Activated T-helper 1 cell treated with anti-CD3 and anti-CD28 coated beads, Interleukin-12 subunit alpha, Interleukin-12 subunit beta, Interleukin-2, Interleukin-4 antibody, amounts not matched to agents 30 ng/mL and 10 ng/mL and 1 ng/mL, durations not matched to agents 14 hours and 24 hours and 36 hours (primary cell): ENCODE results near the gene BPIFA3. TPM values are rescaled to one million over a fixed set of nuclear protein-coding genes. Genes with fewer than 3 reads are reported as not detected.

Experiments used
- DNase-seq: peaks from one replicate; pipeline ENCODE4 v3.0.0; 2021; ENCODE audit warnings: low spot score
- H3K27ac Mint-ChIP-seq: one replicate; pipeline ENCODE4 v1.8.0; 2021; ENCODE audit warnings: mild to moderate bottlenecking, mixed read lengths
- H3K27me3 Mint-ChIP-seq: one replicate; pipeline ENCODE4 v1.8.0; 2022; ENCODE audit warnings: mild to moderate bottlenecking, moderate library complexity, mixed read lengths; ENCODE audit not compliant: insufficient read depth
- H3K36me3 Mint-ChIP-seq: one replicate; pipeline ENCODE4 v1.8.0; 2021; ENCODE audit warnings: low read depth, mixed read lengths
- H3K4me1 Mint-ChIP-seq: one replicate; pipeline ENCODE4 v1.8.0; 2021; ENCODE audit warnings: low read depth, mixed read lengths
- H3K4me3 Mint-ChIP-seq: one replicate; pipeline ENCODE4 v1.8.0; 2021; ENCODE audit warnings: mild to moderate bottlenecking, moderate library complexity, mixed read lengths
- H3K9me3 Mint-ChIP-seq: one replicate; pipeline ENCODE4 v1.8.0; 2021; ENCODE audit warnings: mixed read lengths
- intact Hi-C: fragments of 100-400 bp; cut with micrococcal nuclease; formaldehyde crosslinking; loops from one replicate; pipeline ENCODE4 v1.15.1; 2024
- total RNA-seq: library from RNA; stranded (reverse); gene quantifications from 2 replicates; pipeline ENCODE4 v1.2.3, GENCODE V29; 2022

The BPIFA3 gene
- total RNA-seq, 1 donor from 2014 or later, result not detected

GRCh38 chr20:33232486-33233072 is 15.4 kb downstream of the BPIFA3 start:
- H3K4me1 Mint-ChIP-seq, result peaks cover 34% of the 10 kb centered on the region
- intact Hi-C loops, result no loop called here
- H3K27me3 Mint-ChIP-seq, result no peaks in the 10 kb centered on the region
- no peak overlapping the region for H3K4me3 Mint-ChIP-seq
- no peaks in the 10 kb centered on the region for H3K9me3 Mint-ChIP-seq
- H3K36me3 Mint-ChIP-seq, result no peaks in the 10 kb centered on the region
- DNase-seq, result no peak
- peak overlapping the region; percentile 64 for H3K27ac Mint-ChIP-seq

GRCh38 chr20:33233129-33233774 is 16.1 kb downstream of the BPIFA3 start:
- H3K27me3 Mint-ChIP-seq, result no peaks in the 10 kb centered on the region
- DNase-seq, result no peak
- no peaks in the 10 kb centered on the region for H3K9me3 Mint-ChIP-seq
- H3K27ac Mint-ChIP-seq, result no peak overlapping the region
- no peaks in the 10 kb centered on the region for H3K36me3 Mint-ChIP-seq
- peaks cover 34% of the 10 kb centered on the region for H3K4me1 Mint-ChIP-seq
- intact Hi-C loops, result no loop called here
- H3K4me3 Mint-ChIP-seq, result no peak overlapping the region

- Mint-ChIP-seq H3K27me3 (no peaks in the 10 kb centered on the region), H3K4me3 (no peak overlapping the region), H3K9me3 (no peaks in the 10 kb centered on the region), H3K27ac (no peak overlapping the region), H3K4me1 (peaks cover 34% of the 10 kb centered on the region), H3K36me3 (no peaks in the 10 kb centered on the region)
- intact Hi-C loops, result no loop called here
- no peak for DNase-seq
These were observed 16.9 kb downstream of the BPIFA3 start for GRCh38 chr20:33234050-33234449.

GRCh38 chr20:33235696-33236095 is 18.5 kb downstream of the BPIFA3 start, which contains the start of gene BPIFA1:
TSS of gene BPIFA1 (plus strand) at chr20:33235996. CDS start at chr20:33237712, 1,716 bp downstream.
- peaks cover 22% of the 10 kb centered on the region for H3K4me1 Mint-ChIP-seq
- intact Hi-C loops, result no loop called here
- H3K36me3 Mint-ChIP-seq, result no peaks in the 10 kb centered on the region
- no peaks in the 10 kb centered on the region for H3K27me3 Mint-ChIP-seq
- H3K27ac Mint-ChIP-seq, result no peak within 1 kb of the TSS
- no peak for DNase-seq
- no peak within 1 kb of the TSS for H3K4me3 Mint-ChIP-seq
- H3K9me3 Mint-ChIP-seq, result no peaks in the 10 kb centered on the region

- no peaks in the 10 kb centered on the region for H3K27me3 Mint-ChIP-seq
- H3K4me1 Mint-ChIP-seq, result peaks cover 22% of the 10 kb centered on the region
- H3K36me3 Mint-ChIP-seq, result no peaks in the 10 kb centered on the region
- H3K27ac Mint-ChIP-seq, result no peak overlapping the region
- intact Hi-C loops, result no loop called here
- no peaks in the 10 kb centered on the region for H3K9me3 Mint-ChIP-seq
- DNase-seq, result no peak
- H3K4me3 Mint-ChIP-seq, result no peak overlapping the region
These were observed 19.2 kb downstream of the BPIFA3 start for GRCh38 chr20:33236351-33236750.

- H3K27ac Mint-ChIP-seq, result no peak overlapping the region
- no peaks in the 10 kb centered on the region for H3K36me3 Mint-ChIP-seq
- DNase-seq, result no peak
- intact Hi-C loops, result no loop called here
- H3K4me3 Mint-ChIP-seq, result no peak overlapping the region
- no peaks in the 10 kb centered on the region for H3K9me3 Mint-ChIP-seq
- peaks cover 5% of the 10 kb centered on the region for H3K4me1 Mint-ChIP-seq
- no peaks in the 10 kb centered on the region for H3K27me3 Mint-ChIP-seq
These were observed 20.8 kb downstream of the BPIFA3 start for GRCh38 chr20:33237989-33238388.

GRCh38 chr20:33239418-33239817 is 22.3 kb downstream of the BPIFA3 start:
- Mint-ChIP-seq H3K9me3 (no peaks in the 10 kb centered on the region), H3K27me3 (peaks cover 1% of the 10 kb centered on the region), H3K4me3 (no peak overlapping the region), H3K27ac (no peak overlapping the region), H3K36me3 (no peaks in the 10 kb centered on the region), H3K4me1 (no peaks in the 10 kb centered on the region)
- intact Hi-C loops, result no loop called here
- no peak for DNase-seq

GRCh38 chr20:33239979-33240736 is 23.0 kb downstream of the BPIFA3 start:
- no peaks in the 10 kb centered on the region for H3K4me1 Mint-ChIP-seq
- no peaks in the 10 kb centered on the region for H3K9me3 Mint-ChIP-seq
- no peak for DNase-seq
- intact Hi-C loops, result no loop called here
- no peaks in the 10 kb centered on the region for H3K36me3 Mint-ChIP-seq
- no peak overlapping the region for H3K4me3 Mint-ChIP-seq
- H3K27ac Mint-ChIP-seq, result no peak overlapping the region
- H3K27me3 Mint-ChIP-seq, result peaks cover 2% of the 10 kb centered on the region

GRCh38 chr20:33240923-33241322 is 23.8 kb downstream of the BPIFA3 start:
- H3K27me3 Mint-ChIP-seq, result peaks cover 2% of the 10 kb centered on the region
- H3K4me3 Mint-ChIP-seq, result no peak overlapping the region
- intact Hi-C loops, result no loop called here
- no peaks in the 10 kb centered on the region for H3K9me3 Mint-ChIP-seq
- DNase-seq, result no peak
- no peak overlapping the region for H3K27ac Mint-ChIP-seq
- H3K36me3 Mint-ChIP-seq, result no peaks in the 10 kb centered on the region
- H3K4me1 Mint-ChIP-seq, result no peaks in the 10 kb centered on the region

GRCh38 chr20:33242319-33243100 is 25.4 kb downstream of the BPIFA3 start:
- intact Hi-C loops, result no loop called here
- H3K27ac Mint-ChIP-seq, result no peak overlapping the region
- H3K36me3 Mint-ChIP-seq, result no peaks in the 10 kb centered on the region
- peaks cover 5% of the 10 kb centered on the region for H3K27me3 Mint-ChIP-seq
- no peak overlapping the region for H3K4me3 Mint-ChIP-seq
- no peak for DNase-seq
- H3K4me1 Mint-ChIP-seq, result no peaks in the 10 kb centered on the region
- H3K9me3 Mint-ChIP-seq, result no peaks in the 10 kb centered on the region

- Mint-ChIP-seq H3K4me3 (no peak overlapping the region), H3K36me3 (no peaks in the 10 kb centered on the region), H3K27ac (no peak overlapping the region), H3K9me3 (no peaks in the 10 kb centered on the region), H3K4me1 (no peaks in the 10 kb centered on the region), H3K27me3 (peaks cover 5% of the 10 kb centered on the region)
- no peak for DNase-seq
- intact Hi-C loops, result no loop called here
These were observed 28.9 kb downstream of the BPIFA3 start for GRCh38 chr20:33246077-33246476.

GRCh38 chr20:33249456-33249855 is 32.3 kb downstream of the BPIFA3 start:
- no peaks in the 10 kb centered on the region for H3K36me3 Mint-ChIP-seq
- no peaks in the 10 kb centered on the region for H3K9me3 Mint-ChIP-seq
- H3K27me3 Mint-ChIP-seq, result peaks cover 4% of the 10 kb centered on the region
- H3K4me3 Mint-ChIP-seq, result no peak overlapping the region
- H3K4me1 Mint-ChIP-seq, result no peaks in the 10 kb centered on the region
- intact Hi-C loops, result no loop called here
- DNase-seq, result no peak
- no peak overlapping the region for H3K27ac Mint-ChIP-seq

GRCh38 chr20:33250666-33251065 is 33.5 kb downstream of the BPIFA3 start:
- Mint-ChIP-seq H3K4me1 (no peaks in the 10 kb centered on the region), H3K27me3 (peaks cover 3% of the 10 kb centered on the region), H3K36me3 (no peaks in the 10 kb centered on the region), H3K4me3 (no peak overlapping the region), H3K9me3 (no peaks in the 10 kb centered on the region), H3K27ac (no peak overlapping the region)
- no peak for DNase-seq
- intact Hi-C loops, result no loop called here
